Endothelial cell of umbilical vein (primary cell): ENCODE measurements around the gene KCNMB2. TPM values are rescaled to one million over a fixed set of nuclear protein-coding genes. Genes with fewer than 3 reads are reported as not detected.

ENCODE experiments used
- BruUV-seq: library from RNA; stranded (reverse); fragments of 400-500 nt; replicated peaks from 2 replicates; lab custom pipeline; 2021; lab: Mats Ljungman, UMichigan
- CTCF ChIA-PET: fragments of 300-600, 350-600 bp; sonication (Branson Sonifier 250); formaldehyde crosslinking; loops from one replicate; lab custom pipeline; 2021; ENCODE audit warnings: antibody characterized with exemption, inconsistent platforms; lab: Charles Lee
- POLR2A ChIA-PET: fragments of 300-600, 350-600 bp; sonication (Branson Sonifier 250); formaldehyde crosslinking; loops from one replicate; lab custom pipeline; 2021; ENCODE audit warnings: antibody characterized with exemption, inconsistent platforms; lab: Charles Lee
- DNase-seq: peaks from one replicate; pipeline ENCODE4 v3.0.0-alpha.2; 2011; ENCODE audit warnings: low read depth, low spot score
- FAIRE-seq: peaks from 2 replicates; lab custom pipeline; 2011; peaks lifted over from hg19 to GRCh38; lab: Jason Lieb, UNC
- H2AFZ ChIP-seq: 2 replicates; pipeline ENCODE4 v1.6.0; 2012; ENCODE audit warnings: low read depth, low read length, control low read depth, inconsistent platforms
- H3K27ac ChIP-seq: 2 replicates; pipeline ENCODE4 v1.5.1; 2011; ENCODE audit warnings: low read depth, mild to moderate bottlenecking, control low read depth, low read length, moderate library complexity; ENCODE audit not compliant: insufficient read depth
- H3K27me3 ChIP-seq, 2 experiments: 2 replicates each; pipeline versions ENCODE4 v1.6.0 to v1.6.1; 2011; ENCODE audit warnings: low read length in 2 of 2, mixed read lengths in 1 of 2; ENCODE audit not compliant: control insufficient read depth in 2 of 2, insufficient read depth in 2 of 2
- H3K36me3 ChIP-seq, 2 experiments: 2 replicates in 1 of 2; 3 replicates in 1 of 2; pipeline ENCODE4 v1.5.1; 2011; ENCODE audit warnings: low read length in 2 of 2, mild to moderate bottlenecking in 1 of 2, moderate library complexity in 1 of 2; ENCODE audit not compliant: control insufficient read depth in 2 of 2, insufficient read depth in 2 of 2; ENCODE audit errors: extremely low read depth in 1 of 2
- H3K4me1 ChIP-seq: 3 replicates; pipeline ENCODE4 v1.5.1; 2011; ENCODE audit warnings: mild to moderate bottlenecking, low read length; ENCODE audit not compliant: control insufficient read depth, insufficient read depth; ENCODE audit errors: extremely low read depth
- H3K4me2 ChIP-seq: 2 replicates; pipeline ENCODE4 v1.6.1; 2011; ENCODE audit warnings: low read length, control low read depth, mixed read lengths; ENCODE audit not compliant: insufficient read depth
- H3K4me3 ChIP-seq, 3 experiments: fragments of 200-600 bp in 1 of 3; sonication (generic), shearing (Covaris generic) in 1 of 3; replicated peaks in 1 of 3; 2 replicates each; pipeline ENCODE4 v1.5.1; 2011 to 2016; ENCODE audit warnings: control low read depth in 3 of 3, low read length in 3 of 3, mild to moderate bottlenecking in 2 of 3, inconsistent platforms in 1 of 3, low read depth in 1 of 3, moderate library complexity in 1 of 3; ENCODE audit not compliant: insufficient read depth in 1 of 3
- H3K79me2 ChIP-seq: 2 replicates; pipeline ENCODE4 v1.6.0; 2012; ENCODE audit warnings: low read length, inconsistent platforms; ENCODE audit not compliant: control insufficient read depth, insufficient read depth
- H3K9ac ChIP-seq: replicated peaks from 2 replicates; pipeline ENCODE3; 2011; ENCODE audit warnings: low read length, control low read depth; ENCODE audit not compliant: insufficient read depth; ENCODE audit errors: extremely low read depth
- H3K9me1 ChIP-seq: replicated peaks from 3 replicates; pipeline ENCODE4 v1.6.0; 2011; ENCODE audit warnings: mild to moderate bottlenecking, low read length; ENCODE audit not compliant: control insufficient read depth, insufficient read depth; ENCODE audit errors: extremely low read depth
- H3K9me3 ChIP-seq: replicated peaks from 2 replicates; pipeline ENCODE4 v1.5.1; 2012; ENCODE audit warnings: low read length, inconsistent platforms; ENCODE audit not compliant: control insufficient read depth, insufficient read depth
- H4K20me1 ChIP-seq: replicated peaks from 2 replicates; pipeline ENCODE3; 2011; ENCODE audit warnings: mild to moderate bottlenecking, low read length; ENCODE audit not compliant: control insufficient read depth, insufficient read depth; ENCODE audit errors: extremely low read depth
- EZH2 ChIP-seq: IDR thresholded peaks from 2 replicates; pipeline ENCODE4 v1.6.1; 2012; ENCODE audit warnings: borderline replicate concordance, low read depth, mild to moderate bottlenecking, moderate library complexity, low read length, inconsistent platforms; ENCODE audit not compliant: severe bottlenecking
- FOS ChIP-seq: IDR thresholded peaks from 2 replicates; pipeline ENCODE4 v1.6.1; 2011; ENCODE audit warnings: mild to moderate bottlenecking, low read length, moderate library complexity, borderline replicate concordance; ENCODE audit not compliant: insufficient read depth
- GATA2 ChIP-seq: IDR thresholded peaks from 2 replicates; pipeline ENCODE4 v1.7.0; 2011; ENCODE audit warnings: low read depth, mild to moderate bottlenecking, moderate library complexity, mixed read lengths, low read length; ENCODE audit not compliant: insufficient read length, insufficient read depth
- JUN ChIP-seq: IDR thresholded peaks from 2 replicates; pipeline ENCODE4 v1.6.1; 2011; ENCODE audit warnings: borderline replicate concordance, low read depth; ENCODE audit not compliant: insufficient read length, insufficient read depth
- MAX ChIP-seq: IDR thresholded peaks from 2 replicates; pipeline ENCODE4 v1.6.1; 2011; ENCODE audit not compliant: insufficient read depth, insufficient read length
- MYC ChIP-seq: IDR thresholded peaks from one replicate; pipeline ENCODE4 v1.6.1; 2011; ENCODE audit warnings: mild to moderate bottlenecking, low read depth, low read length
- POLR2A ChIP-seq: IDR thresholded peaks from 2 replicates; pipeline ENCODE4 v1.6.1; 2012; ENCODE audit warnings: low read depth, mild to moderate bottlenecking, control low read depth, low read length
- POLR2AphosphoS5 ChIP-seq: IDR thresholded peaks from 2 replicates; pipeline ENCODE4 v1.6.1; 2012; ENCODE audit warnings: low read depth, mild to moderate bottlenecking, control low read depth, low read length, moderate library complexity; ENCODE audit not compliant: insufficient read depth
- dilution Hi-C: fragments of 300-500 bp; cut with MboI; formaldehyde crosslinking; loops from one replicate; pipeline ENCODE4 v1.15.0; 2019; ENCODE audit warnings: low sequenced_read_pairs; ENCODE audit not compliant: extremely low pct_ligation_motif_present
- intact Hi-C: fragments of 100-400 bp; cut with micrococcal nuclease; formaldehyde crosslinking; loops from one replicate; pipeline ENCODE4 v1.10.0; 2022
- polyA plus RNA-seq, 4 experiments: library from polyadenylated mRNA; depleted of rRNA in 3 of 4; stranded (reverse) in 3 of 4; unstranded in 1 of 4; fragments of >200 nt; gene quantifications; 2 replicates each; pipeline versions ENCODE4 v1.2.1 to v1.2.3, GENCODE V29; 2011 to 2012; ENCODE audit warnings: missing spikeins in 1 of 4
- total RNA-seq: library from RNA; stranded (reverse); gene quantifications from 2 replicates; pipeline ENCODE4 v1.2.3, GENCODE V29; 2021
- TF ChIP-seq, protein P1 (sequence below), 2 donors: IDR thresholded peaks; 1 replicate in 1 of 2; 2 replicates in 1 of 2; pipeline ENCODE4 v1.5.1; 2011; ENCODE audit warnings: low read length in 2 of 2, mild to moderate bottlenecking in 2 of 2, moderate library complexity in 2 of 2, control low read depth in 1 of 2, inconsistent platforms in 1 of 2, low read depth in 1 of 2; ENCODE audit not compliant: insufficient read depth in 1 of 2; ENCODE audit errors: extremely low read depth in 1 of 2

The KCNMB2 gene
- total and polyA plus RNA-seq, 2 donors (not counting 3 experiments of a cell fraction or from before 2014, with no cell fraction given), result not detected

- Histone ChIP-seq H3K36me3 (no peaks in the 10 kb centered on the region), H3K9me1 (no peaks in the 10 kb centered on the region), H3K4me2 (no peak overlapping the region), H3K9me3 (no peaks in the 10 kb centered on the region), H3K4me1 (no peaks in the 10 kb centered on the region), H2AFZ (no peak overlapping the region), H3K9ac (no peak overlapping the region), H4K20me1 (no peaks in the 10 kb centered on the region), H3K27ac (no peak overlapping the region), H3K27me3 (no peaks in the 10 kb centered on the region), H3K4me3 (no peak overlapping the region), H3K79me2 (no peaks in the 10 kb centered on the region)
- intact Hi-C loops (no loop called here), dilution Hi-C loops (no loop called here)
- DNase-seq (no peak), FAIRE-seq (no peak)
- TF ChIP-seq FOS (no peak), POLR2A (no peak), MAX (no peak), EZH2 (no peak), JUN (no peak), POLR2AphosphoS5 (no peak), GATA2 (no peak), MYC (no peak)
- TF ChIP-seq, protein P1, sequence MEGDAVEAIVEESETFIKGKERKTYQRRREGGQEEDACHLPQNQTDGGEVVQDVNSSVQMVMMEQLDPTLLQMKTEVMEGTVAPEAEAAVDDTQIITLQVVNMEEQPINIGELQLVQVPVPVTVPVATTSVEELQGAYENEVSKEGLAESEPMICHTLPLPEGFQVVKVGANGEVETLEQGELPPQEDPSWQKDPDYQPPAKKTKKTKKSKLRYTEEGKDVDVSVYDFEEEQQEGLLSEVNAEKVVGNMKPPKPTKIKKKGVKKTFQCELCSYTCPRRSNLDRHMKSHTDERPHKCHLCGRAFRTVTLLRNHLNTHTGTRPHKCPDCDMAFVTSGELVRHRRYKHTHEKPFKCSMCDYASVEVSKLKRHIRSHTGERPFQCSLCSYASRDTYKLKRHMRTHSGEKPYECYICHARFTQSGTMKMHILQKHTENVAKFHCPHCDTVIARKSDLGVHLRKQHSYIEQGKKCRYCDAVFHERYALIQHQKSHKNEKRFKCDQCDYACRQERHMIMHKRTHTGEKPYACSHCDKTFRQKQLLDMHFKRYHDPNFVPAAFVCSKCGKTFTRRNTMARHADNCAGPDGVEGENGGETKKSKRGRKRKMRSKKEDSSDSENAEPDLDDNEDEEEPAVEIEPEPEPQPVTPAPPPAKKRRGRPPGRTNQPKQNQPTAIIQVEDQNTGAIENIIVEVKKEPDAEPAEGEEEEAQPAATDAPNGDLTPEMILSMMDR (IDR thresholded peaks at IDR 0.05; ENCODE audit: extremely low read depth in 1 of 2, insufficient read depth in 1 of 2, low read depth in 1 of 2, low read length in 2 of 2), result no peak
- POLR2A ChIA-PET, result no interaction called here
- BruUV-seq, result no TSS peak
- CTCF ChIA-PET, result no interaction called here
Measured at GRCh38 chr3:178802259-178802658, 266.0 kb downstream of the KCNMB2 start.
